ENCODE measurements around the gene PPP2R3B.

PPP2R3B gene

DNA sequence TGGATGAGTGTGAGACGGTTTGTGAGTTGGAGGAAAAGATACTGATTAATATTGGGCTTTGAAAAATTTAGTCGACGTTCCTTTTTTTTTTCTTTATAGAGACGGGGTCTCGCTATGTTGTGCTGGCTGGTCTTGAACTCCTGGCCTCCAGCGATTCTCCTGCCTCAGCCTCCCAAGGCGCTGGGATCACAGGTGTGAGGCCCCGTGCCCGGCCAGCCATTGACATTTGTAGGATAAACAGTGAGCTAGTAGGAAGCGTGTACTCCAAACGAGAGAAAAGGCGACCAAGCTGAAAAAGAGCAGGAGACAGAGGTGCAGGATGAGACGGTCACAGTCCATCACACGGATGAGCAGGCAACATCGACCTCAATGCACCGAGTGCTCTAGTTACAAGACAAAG lies 19.4 kb downstream of the PPP2R3B start:
- no peak overlapping the region for H3K4me3 Mint-ChIP-seq
- H3K4me1 Mint-ChIP-seq: peaks cover 35% of the 10 kb centered on the region
- peaks cover 32% of the 10 kb centered on the region for H3K9me3 Mint-ChIP-seq
- H3K27ac Mint-ChIP-seq: no peak overlapping the region
- TF ChIP-seq, protein P1, sequence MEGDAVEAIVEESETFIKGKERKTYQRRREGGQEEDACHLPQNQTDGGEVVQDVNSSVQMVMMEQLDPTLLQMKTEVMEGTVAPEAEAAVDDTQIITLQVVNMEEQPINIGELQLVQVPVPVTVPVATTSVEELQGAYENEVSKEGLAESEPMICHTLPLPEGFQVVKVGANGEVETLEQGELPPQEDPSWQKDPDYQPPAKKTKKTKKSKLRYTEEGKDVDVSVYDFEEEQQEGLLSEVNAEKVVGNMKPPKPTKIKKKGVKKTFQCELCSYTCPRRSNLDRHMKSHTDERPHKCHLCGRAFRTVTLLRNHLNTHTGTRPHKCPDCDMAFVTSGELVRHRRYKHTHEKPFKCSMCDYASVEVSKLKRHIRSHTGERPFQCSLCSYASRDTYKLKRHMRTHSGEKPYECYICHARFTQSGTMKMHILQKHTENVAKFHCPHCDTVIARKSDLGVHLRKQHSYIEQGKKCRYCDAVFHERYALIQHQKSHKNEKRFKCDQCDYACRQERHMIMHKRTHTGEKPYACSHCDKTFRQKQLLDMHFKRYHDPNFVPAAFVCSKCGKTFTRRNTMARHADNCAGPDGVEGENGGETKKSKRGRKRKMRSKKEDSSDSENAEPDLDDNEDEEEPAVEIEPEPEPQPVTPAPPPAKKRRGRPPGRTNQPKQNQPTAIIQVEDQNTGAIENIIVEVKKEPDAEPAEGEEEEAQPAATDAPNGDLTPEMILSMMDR (IDR thresholded peaks at IDR 0.05): no peak
- H3K27me3 Mint-ChIP-seq (ENCODE audit: low read depth, poor library complexity): peaks cover 21% of the 10 kb centered on the region
- DNase-seq: no peak
- peaks cover 35% of the 10 kb centered on the region for H3K36me3 Mint-ChIP-seq (ENCODE audit: low read depth)

DNA sequence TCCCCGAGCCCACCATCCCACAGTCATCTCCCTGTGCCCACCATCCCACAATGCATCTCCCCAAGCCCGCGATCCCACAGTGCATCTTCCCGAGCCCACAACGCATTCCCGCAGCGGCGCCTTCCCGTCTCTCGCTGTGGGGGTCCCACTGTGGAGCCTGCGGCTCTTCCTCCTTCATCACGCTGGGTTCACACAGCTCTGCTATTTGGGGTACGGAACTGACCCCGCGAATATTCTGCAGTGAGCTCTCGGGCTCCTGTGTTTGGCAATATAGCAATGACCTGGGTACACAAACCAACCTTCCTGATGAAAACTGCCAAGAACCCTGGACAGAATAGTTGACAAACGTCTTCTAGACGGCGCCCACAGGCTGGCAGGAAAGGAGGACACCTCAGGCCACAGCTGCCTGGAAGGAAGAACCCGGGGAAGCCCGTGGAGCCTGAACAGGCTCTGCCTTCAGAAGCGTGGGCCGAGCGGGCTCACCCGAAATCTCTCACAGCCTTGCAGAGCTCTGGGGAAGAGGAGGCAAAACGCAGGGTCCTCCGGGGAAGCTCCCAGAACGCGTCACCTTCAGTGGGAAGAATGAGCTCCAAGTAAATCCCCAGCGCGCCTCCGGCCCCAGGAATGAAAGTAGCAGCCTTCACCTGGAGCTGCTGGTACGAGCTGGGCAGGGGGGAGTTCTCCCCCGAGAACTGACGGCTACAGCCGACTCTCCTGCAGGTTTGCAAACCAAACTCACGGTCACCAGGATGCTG lies 22.9 kb downstream of the PPP2R3B start:
- Mint-ChIP-seq H3K4me1 (peaks cover 8% of the 10 kb centered on the region), H3K27me3 (ENCODE audit: low read depth, poor library complexity) (peaks cover 3% of the 10 kb centered on the region), H3K27ac (no peak overlapping the region), H3K36me3 (ENCODE audit: low read depth) (peaks cover 62% of the 10 kb centered on the region), H3K4me3 (no peak overlapping the region), H3K9me3 (peaks cover 65% of the 10 kb centered on the region)
- DNase-seq: no peak
- TF ChIP-seq, protein P1 (IDR thresholded peaks at IDR 0.05): no peak

DNA sequence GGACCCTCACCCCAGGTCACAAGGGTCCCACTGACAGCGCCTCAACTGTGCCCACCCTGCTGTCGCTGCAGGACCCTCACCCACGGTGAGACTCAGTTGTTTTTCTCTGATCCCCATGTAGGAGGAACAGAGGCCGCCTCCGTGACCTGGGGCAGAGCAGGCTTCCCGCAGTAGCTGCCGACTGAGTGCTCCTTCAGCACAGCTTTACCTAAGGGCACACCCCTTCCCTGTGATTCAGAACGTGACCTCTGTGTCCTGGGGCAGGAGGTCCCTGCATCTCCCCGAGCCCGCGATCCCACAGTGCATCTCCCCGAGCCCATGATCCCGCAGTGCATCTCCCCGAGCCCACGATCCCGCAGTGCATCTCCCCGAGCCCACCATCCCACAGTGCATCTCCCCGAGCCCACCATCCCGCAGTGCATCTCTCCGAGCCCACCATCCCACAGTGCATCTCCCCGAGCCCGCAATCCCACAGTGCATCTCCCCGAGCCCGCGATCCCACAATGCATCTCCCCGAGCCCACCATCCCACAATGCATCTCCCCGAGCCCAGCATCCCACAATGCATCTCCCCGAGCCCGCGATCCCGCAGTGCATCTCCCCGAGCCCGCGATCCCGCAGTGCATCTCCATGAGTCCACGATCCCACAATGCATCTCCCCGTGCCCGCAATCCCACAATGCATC lies 23.6 kb downstream of the PPP2R3B start:
- Mint-ChIP-seq H3K27me3 (ENCODE audit: low read depth, poor library complexity) (peaks cover 3% of the 10 kb centered on the region), H3K4me1 (peaks cover 7% of the 10 kb centered on the region), H3K27ac (peak overlapping the region; percentile 45), H3K9me3 (peaks cover 65% of the 10 kb centered on the region), H3K36me3 (ENCODE audit: low read depth) (peaks cover 68% of the 10 kb centered on the region), H3K4me3 (no peak overlapping the region)
- TF ChIP-seq, protein P1 (IDR thresholded peaks at IDR 0.05): no peak
- no peak for DNase-seq

DNA sequence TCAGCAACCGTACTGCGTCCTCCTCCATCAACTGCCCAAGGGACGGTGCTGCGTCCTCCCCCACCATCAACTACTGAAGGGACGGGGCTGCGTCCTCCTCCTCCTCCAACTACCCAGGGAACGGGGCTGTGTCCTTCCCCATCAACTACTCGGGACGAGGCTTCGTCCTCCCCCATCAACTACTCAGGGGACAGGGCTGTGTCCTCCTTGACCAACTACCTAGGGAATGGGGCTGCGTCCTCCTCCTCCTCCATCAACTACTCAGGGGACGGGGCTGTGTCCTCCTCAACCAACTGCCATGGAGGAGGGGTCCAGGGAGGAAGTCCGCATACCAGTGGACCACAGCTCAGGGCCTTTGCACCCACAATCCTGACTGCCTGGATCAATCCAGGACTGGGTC lies 24.4 kb downstream of the PPP2R3B start:
- TF ChIP-seq, protein P1 (IDR thresholded peaks at IDR 0.05): no peak
- H3K27me3 Mint-ChIP-seq (ENCODE audit: low read depth, poor library complexity): peaks cover 3% of the 10 kb centered on the region
- H3K9me3 Mint-ChIP-seq: peaks cover 63% of the 10 kb centered on the region
- H3K4me1 Mint-ChIP-seq: peaks cover 7% of the 10 kb centered on the region
- no peak for DNase-seq
- H3K4me3 Mint-ChIP-seq: no peak overlapping the region
- peaks cover 69% of the 10 kb centered on the region for H3K36me3 Mint-ChIP-seq (ENCODE audit: low read depth)
- no peak overlapping the region for H3K27ac Mint-ChIP-seq

DNA sequence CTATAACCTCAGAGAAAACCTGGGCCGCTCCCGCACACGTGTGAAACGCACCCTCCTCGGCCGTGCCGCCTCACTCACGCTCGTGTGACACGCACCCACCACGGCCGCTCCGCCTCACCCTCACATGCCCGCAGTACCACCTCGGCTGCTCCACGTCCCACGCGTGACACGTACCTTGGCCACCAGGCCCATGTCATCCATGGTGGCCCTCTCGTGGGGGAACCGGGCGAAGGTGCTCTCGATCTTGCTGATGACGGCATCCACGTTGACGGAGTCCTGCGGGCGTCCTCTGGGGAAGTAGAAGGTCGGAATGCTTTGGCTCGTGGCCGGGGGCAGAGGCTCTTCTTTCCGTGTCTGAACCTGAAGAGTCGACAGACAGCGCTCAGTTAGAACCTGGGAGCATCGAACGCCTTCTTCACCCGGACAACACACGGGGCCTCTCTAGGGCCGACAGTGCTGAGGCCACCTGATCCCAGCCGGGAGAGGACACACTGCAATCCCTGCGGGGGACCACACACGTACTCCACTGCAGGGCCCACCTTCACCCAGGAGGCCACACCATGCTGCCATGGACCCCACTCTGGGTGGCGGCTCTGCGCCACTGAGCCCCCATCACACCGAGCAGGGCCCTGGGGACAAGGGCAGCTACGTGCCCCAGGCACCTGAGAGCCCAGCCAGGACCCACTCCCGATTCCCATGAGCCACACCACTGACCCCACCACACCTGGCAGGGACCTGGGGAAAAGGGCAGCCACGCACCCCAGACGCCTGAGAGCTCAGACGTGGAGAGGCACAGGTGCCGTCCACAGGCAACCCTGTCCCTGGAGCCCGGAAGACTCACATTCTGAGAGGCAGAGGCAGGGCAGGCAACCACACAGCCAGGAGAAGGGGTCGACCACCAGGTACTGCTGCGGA lies 25.2 kb downstream of the PPP2R3B start:
- H3K9me3 Mint-ChIP-seq: peaks cover 58% of the 10 kb centered on the region
- DNase-seq: no peak
- peaks cover 14% of the 10 kb centered on the region for H3K4me1 Mint-ChIP-seq
- no peak overlapping the region for H3K27ac Mint-ChIP-seq
- peaks cover 70% of the 10 kb centered on the region for H3K36me3 Mint-ChIP-seq (ENCODE audit: low read depth)
- no peak overlapping the region for H3K4me3 Mint-ChIP-seq
- TF ChIP-seq, protein P1 (IDR thresholded peaks at IDR 0.05): no peak
- peaks cover 3% of the 10 kb centered on the region for H3K27me3 Mint-ChIP-seq (ENCODE audit: low read depth, poor library complexity)

Data from nephron progenitor cell (in vitro differentiated cells).